GM19099 (cell line): ENCODE results near the gene PRR12.

Experiments used
- POLR2A ChIP-seq: IDR thresholded peaks from 3 replicates; pipeline ENCODE4 v1.6.1; 2011; ENCODE audit warnings: low read depth; ENCODE audit not compliant: insufficient read length; ENCODE audit errors: extremely low read depth

Gene PRR12

GRCh38 chr19:49556412-49557398, 34.3 kb upstream of the PRR12 start:
- TF ChIP-seq POLR2A: no peak

- TF ChIP-seq POLR2A: no peak
Observed at GRCh38 chr19:49557641-49558325, 33.2 kb upstream of the PRR12 start.

- no peak for TF ChIP-seq POLR2A
Observed at GRCh38 chr19:49558591-49558990, 32.4 kb upstream of the PRR12 start.

- TF ChIP-seq POLR2A: no peak
Observed at GRCh38 chr19:49559443-49559842, 31.5 kb upstream of the PRR12 start.

- TF ChIP-seq POLR2A: no peak
Observed at GRCh38 chr19:49559928-49560327, 31.1 kb upstream of the PRR12 start.

DNA sequence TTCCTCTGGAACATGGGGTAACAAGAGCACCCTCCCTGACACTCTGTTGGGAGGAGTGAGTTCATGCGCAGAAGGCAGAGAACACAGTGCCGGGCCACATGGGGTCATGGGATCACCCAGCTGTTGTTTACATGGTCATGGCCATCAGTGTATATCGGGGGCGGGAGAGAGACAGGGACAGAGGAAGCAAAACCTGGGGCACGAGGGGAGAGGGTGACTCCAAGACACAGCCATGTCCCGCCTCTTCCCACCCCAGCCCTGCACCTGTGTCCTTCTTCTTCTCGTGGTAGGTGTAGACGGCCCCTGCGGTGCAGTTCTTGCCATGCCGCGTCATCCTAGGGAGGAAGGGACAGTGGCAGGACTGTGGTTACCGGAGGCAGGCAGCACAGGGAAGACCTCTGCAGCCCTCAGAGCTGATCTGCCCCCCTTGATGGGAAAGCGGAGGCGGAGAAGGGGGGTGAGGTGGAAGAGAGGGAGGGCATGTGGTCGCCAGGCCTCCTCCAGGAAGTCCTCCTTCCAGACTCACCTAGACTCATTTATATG, 30.6 kb upstream of the PRR12 start:
- no peak for TF ChIP-seq POLR2A

GRCh38 chr19:49564616-49565045, 26.4 kb upstream of the PRR12 start:
- no peak for TF ChIP-seq POLR2A

DNA sequence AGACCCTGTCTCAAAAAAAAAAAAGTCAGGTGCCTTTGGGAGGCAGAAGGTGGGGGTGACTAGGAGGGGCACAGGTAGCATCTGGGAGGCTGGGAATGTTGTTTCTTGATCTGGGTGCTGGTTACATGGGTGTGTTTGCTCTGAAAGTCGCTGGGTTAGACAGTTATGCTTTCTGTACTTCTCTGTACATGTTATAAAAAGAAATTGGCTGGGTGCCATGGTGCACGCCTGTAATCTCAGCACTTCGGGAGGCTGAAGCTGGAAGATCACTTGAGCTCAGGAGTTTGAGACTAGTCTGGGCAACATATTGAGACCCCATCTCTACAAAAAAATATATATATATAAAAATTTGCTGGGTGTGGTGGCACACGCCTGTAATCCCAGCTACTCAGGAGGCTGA, 25.7 kb upstream of the PRR12 start:
- TF ChIP-seq POLR2A: no peak

- TF ChIP-seq POLR2A: no peak
Observed at GRCh38 chr19:49566302-49566701, 24.7 kb upstream of the PRR12 start.

DNA sequence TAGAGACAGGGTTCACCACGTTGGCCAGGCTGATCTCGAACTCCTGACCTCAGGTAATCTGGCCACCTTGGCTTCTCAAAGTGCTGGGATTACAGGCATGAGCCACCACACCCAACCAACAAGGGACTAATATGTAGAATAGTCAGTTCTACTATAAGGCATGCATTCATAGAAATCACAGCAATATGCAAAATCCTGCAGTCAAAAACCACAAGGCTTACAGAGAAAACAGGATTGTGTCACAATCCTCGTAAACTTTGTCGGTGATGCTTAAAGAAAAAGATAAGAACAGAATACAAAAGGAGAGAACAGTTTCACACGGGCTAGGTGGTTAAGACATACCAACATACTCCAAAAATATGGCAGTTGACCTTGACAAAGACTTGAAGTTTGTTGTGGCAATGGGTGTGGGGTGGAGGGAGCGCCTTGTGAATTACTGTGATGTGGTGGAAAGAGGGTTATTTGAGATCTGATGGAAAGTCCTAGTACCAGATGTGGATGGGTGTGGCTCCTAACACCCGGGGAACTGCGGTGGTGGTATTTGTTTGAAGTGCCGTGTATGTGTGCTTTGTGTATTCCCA, 23.0 kb upstream of the PRR12 start:
- TF ChIP-seq POLR2A: no peak

DNA sequence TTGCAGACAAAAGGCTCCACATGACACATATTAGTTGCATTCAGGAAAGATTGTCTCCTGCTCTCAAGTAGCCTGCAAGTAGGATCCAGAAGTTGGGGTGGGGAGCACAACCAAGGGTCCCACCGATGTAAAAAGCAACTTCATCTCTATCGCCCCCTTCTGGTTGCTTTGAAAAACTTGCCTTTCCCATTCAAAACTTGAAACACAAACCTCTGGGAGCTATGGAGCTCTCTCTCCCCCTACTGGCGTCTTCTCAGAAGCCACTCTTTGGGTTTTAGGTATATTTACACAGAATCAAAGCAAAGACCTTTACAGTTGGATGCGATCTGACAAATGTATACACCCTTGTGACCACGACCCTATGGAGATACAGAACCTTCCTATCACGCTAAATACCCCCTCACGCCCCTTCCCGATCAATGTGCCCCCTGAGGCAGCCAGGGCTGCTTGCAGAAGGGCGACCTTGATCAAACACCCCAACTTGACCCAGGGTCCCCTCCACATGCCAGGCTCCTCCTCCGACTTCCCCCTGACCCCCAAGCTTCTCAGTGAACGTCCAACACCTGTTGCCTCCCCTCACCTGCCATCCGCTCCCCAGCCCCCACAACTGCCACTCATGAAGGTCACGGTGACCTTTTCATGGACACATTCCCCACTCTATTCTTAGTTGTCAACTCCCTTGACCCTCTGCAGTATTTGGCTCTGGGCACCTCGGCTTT, 20.7 kb upstream of the PRR12 start:
- no peak for TF ChIP-seq POLR2A

DNA sequence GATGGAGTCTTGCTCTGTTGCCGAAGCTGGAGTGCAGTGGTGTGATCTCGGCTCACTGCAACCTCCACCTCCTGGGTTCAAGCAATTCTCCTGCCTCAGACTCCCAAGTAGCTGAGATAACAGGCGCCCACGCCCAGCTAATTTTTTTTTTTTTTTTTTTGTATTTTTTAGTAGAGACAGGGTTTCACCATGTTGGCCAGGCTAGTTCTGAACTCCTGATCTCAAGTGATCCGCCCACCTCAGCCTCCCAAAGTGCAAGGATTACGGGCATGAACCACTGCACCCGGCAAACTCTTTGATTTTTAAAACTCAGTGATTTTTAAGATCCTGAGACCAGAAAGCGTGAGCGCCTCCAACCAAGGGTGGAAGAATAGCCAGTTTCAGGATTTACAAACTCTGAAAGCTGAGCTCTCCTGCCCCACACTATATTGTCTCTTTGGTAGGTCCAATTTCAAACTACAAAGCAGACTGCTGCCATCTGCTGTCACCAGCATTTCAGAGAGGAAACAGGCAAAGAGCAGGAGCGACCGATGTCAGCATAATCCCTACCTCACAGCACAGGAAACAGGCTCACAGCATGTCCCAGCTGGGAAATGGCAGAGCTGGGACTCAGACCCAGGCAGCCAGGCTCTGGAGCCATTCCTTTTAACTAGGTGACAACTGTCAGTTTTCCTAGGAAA, 19.8 kb upstream of the PRR12 start:
- no peak for TF ChIP-seq POLR2A

DNA sequence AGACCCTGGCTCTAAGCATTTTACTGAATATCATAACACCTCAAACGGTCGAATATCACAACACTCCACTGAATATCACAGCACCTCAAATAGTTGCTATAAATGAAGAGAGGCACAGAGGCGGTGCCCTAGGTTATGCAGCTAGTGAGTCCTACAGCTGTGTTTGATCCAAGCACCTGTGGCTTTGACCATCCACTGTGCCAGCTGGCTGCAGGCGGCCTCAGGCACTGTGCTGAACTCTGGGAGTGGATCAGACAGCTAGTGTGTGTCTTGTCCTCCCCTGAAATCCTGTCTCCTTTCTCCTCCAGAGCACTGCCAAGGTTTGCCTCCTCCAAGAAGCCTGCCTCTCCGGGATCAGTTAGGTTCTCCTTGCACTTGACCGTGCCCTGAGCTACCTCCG, 18.0 kb upstream of the PRR12 start:
- TF ChIP-seq POLR2A: no peak

DNA sequence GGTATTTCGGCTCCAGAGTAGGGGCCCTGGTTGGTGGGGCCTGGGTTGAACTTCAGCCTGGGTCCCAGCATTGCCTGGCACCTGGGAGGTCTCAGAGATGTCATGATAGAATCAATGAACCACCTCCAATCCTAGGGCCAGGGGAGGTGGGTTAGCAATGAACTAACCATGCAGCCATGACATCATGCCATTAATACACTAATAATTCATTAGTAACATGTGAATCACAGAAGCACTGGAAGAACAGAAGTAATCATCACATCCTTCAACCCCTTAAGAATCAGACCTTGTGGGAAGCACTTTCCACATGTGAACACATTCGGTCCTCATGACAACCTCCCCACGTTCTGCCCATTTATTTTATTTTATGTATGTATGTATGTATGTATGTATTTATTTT, 17.6 kb upstream of the PRR12 start:
- TF ChIP-seq POLR2A: no peak
